ENCODE measurements around the gene BCAR1.

BCAR1 gene

GRCh38 chr16:75251280-75252048 is at the start of gene BCAR1:
Gene BCAR1 (minus strand): TSS chr16:75251624. CDS start chr16:75251482, 142 bp downstream.
- H3K9me3 ChIP-seq (ENCODE audit: insufficient read depth, low read depth, low read length): no peaks in the 10 kb centered on the region
- TF ChIP-seq CTCF (conservative IDR thresholded peaks at IDR 0.05; ENCODE audit: low read length) (no peak), EZH2phosphoT487 (IDR thresholded peaks at IDR 0.05; ENCODE audit: borderline replicate concordance) (no peak)
- no peaks in the 10 kb centered on the region for H3K4me1 ChIP-seq (ENCODE audit: insufficient read depth, low read length, poor library complexity, severe bottlenecking)
- no peaks in the 10 kb centered on the region for H3K36me3 ChIP-seq (ENCODE audit: insufficient read depth, low read length)
- H3K4me2 ChIP-seq (ENCODE audit: low read depth, low read length, poor library complexity, severe bottlenecking): no peak within 1 kb of the TSS
- H2AFZ ChIP-seq (ENCODE audit: low read length): no peak within 1 kb of the TSS
- H3K9ac ChIP-seq (ENCODE audit: low read depth, low read length, poor library complexity, severe bottlenecking): no peak within 1 kb of the TSS
- H3K79me2 ChIP-seq (ENCODE audit: insufficient read depth, low read length): no peaks in the 10 kb centered on the region
- H3K27me3 ChIP-seq (ENCODE audit: insufficient read depth, low read length, poor library complexity, severe bottlenecking): peaks cover 3% of the 10 kb centered on the region
- no peaks in the 10 kb centered on the region for H4K20me1 ChIP-seq (ENCODE audit: insufficient read depth, low read length, poor library complexity, severe bottlenecking)
- H3K9me2 ChIP-seq (replicated peaks; ENCODE audit: low read depth, low read length): no peaks in the 10 kb centered on the region
- H3F3A ChIP-seq (ENCODE audit: low read depth): no peaks in the 10 kb centered on the region
- no peak within 1 kb of the TSS for H3K4me3 ChIP-seq (ENCODE audit: low read length, poor library complexity, severe bottlenecking)

- Histone ChIP-seq H3K9me2 (replicated peaks; ENCODE audit: low read depth, low read length) (no peaks in the 10 kb centered on the region), H3K4me2 (ENCODE audit: low read depth, low read length, poor library complexity, severe bottlenecking) (no peak overlapping the region), H3F3A (ENCODE audit: low read depth) (no peaks in the 10 kb centered on the region), H4K20me1 (ENCODE audit: insufficient read depth, low read length, poor library complexity, severe bottlenecking) (no peaks in the 10 kb centered on the region), H3K27me3 (ENCODE audit: insufficient read depth, low read length, poor library complexity, severe bottlenecking) (no peaks in the 10 kb centered on the region), H2AFZ (ENCODE audit: low read length) (no peak overlapping the region), H3K4me3 (ENCODE audit: low read length, poor library complexity, severe bottlenecking) (no peak overlapping the region), H3K9me3 (ENCODE audit: insufficient read depth, low read depth, low read length) (no peaks in the 10 kb centered on the region), H3K36me3 (ENCODE audit: insufficient read depth, low read length) (peaks cover 2% of the 10 kb centered on the region; the same call in 1 of the 2 replicates), H3K79me2 (ENCODE audit: insufficient read depth, low read length) (no peaks in the 10 kb centered on the region), H3K4me1 (ENCODE audit: insufficient read depth, low read length, poor library complexity, severe bottlenecking) (no peaks in the 10 kb centered on the region), H3K9ac (ENCODE audit: low read depth, low read length, poor library complexity, severe bottlenecking) (no peak overlapping the region)
- TF ChIP-seq CTCF (conservative IDR thresholded peaks at IDR 0.05; ENCODE audit: low read length) (no peak), EZH2phosphoT487 (IDR thresholded peaks at IDR 0.05; ENCODE audit: borderline replicate concordance) (no peak)
Measured at GRCh38 chr16:75298267-75298666, 46.8 kb upstream of the BCAR1 start.

DNA sequence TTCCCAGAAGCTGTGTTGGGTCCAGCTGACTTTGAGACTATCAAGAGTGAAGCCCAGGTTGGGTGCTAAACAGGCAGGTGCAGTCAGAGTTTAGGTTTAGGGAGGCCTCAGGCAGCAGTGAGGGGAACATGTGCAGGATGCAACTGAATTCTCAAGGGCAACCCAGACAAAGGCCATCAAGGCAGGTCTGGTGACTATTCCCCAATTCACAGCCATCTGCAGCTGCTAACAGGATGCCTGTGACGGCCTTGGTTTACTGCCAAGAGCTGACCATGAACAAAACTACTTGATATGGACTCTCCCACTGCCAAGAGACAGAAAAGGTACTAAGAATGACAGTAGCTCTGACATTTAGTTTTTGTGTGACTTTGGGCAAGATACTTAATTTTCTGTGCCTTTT is 45.2 kb upstream of the BCAR1 start:
- Histone ChIP-seq H3K79me2 (ENCODE audit: insufficient read depth, low read length) (no peaks in the 10 kb centered on the region), H3K4me3 (ENCODE audit: low read length, poor library complexity, severe bottlenecking) (no peak overlapping the region), H3K4me1 (ENCODE audit: insufficient read depth, low read length, poor library complexity, severe bottlenecking) (no peaks in the 10 kb centered on the region), H4K20me1 (ENCODE audit: insufficient read depth, low read length, poor library complexity, severe bottlenecking) (no peaks in the 10 kb centered on the region), H3K27me3 (ENCODE audit: insufficient read depth, low read length, poor library complexity, severe bottlenecking) (no peaks in the 10 kb centered on the region), H3K9ac (ENCODE audit: low read depth, low read length, poor library complexity, severe bottlenecking) (no peak overlapping the region), H3K4me2 (ENCODE audit: low read depth, low read length, poor library complexity, severe bottlenecking) (no peak overlapping the region), H3F3A (ENCODE audit: low read depth) (no peaks in the 10 kb centered on the region), H3K9me3 (ENCODE audit: insufficient read depth, low read depth, low read length) (no peaks in the 10 kb centered on the region), H3K36me3 (ENCODE audit: insufficient read depth, low read length) (peaks cover 7% of the 10 kb centered on the region; the same call in 1 of the 2 replicates), H3K9me2 (replicated peaks; ENCODE audit: low read depth, low read length) (no peaks in the 10 kb centered on the region), H2AFZ (ENCODE audit: low read length) (no peak overlapping the region)
- TF ChIP-seq EZH2phosphoT487 (IDR thresholded peaks at IDR 0.05; ENCODE audit: borderline replicate concordance) (no peak), CTCF (conservative IDR thresholded peaks at IDR 0.05; ENCODE audit: low read length) (no peak)
